HG03108 (cell line): ENCODE data around the gene TTC39C.

Experiments
- ATAC-seq: cut with Tn5 transposase; IDR thresholded peaks from one replicate; pipeline ENCODE4 v1.9.1; 2021; ENCODE audit warnings: moderate library complexity; ENCODE audit not compliant: unreplicated experiment

The TTC39C gene

DNA sequence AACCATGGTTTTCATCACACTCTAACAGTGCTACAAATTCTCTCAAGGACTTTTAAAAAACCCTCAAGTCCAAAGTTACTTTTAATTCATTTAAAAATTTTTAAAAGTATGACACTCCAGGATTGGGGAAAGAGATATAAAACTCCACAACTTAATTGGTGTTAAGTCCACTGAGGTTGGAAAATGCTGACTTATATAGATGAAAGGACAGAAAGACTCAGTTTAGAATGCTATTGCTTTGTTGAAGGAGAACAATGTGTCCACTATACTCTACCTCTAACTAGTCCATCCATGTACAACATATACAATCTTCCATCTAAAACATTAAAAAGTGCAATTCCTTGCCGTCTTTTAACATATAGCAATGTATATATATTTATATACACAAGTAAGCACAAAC lies 165.5 kb downstream of the TTC39C start:
- ATAC-seq: no peak

DNA sequence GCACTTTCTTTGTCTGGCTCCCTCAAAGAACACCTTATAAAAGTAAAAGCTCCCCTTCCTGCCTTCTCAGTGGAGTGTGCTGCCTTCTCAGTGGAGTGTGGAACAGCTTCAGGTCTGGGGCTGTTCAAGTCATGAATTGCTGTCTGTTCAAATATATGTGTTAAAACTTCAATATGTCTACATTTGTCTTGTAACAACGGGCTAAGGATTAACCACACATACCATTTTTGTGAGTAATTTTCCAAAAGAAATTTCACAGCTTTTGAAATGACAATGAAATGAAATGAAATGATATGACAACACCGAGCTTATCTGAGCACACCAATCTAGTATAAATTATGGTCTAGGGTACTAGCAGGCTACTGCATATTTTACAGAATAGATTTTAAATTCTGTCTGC lies 167.3 kb downstream of the TTC39C start:
- no peak for ATAC-seq
